HG03457 (cell line): ENCODE measurements around the gene PROCR.
"Not testable (repeated sequence)": the region's sequence is repeated elsewhere in the genome, so short reads cannot be mapped to it uniquely, and the experiment has no call there.

Experiments used
- ATAC-seq: cut with Tn5 transposase; IDR thresholded peaks from one replicate; pipeline ENCODE4 v1.9.1; 2021; ENCODE audit warnings: moderate number of reproducible peaks; ENCODE audit not compliant: unreplicated experiment

The PROCR gene

DNA sequence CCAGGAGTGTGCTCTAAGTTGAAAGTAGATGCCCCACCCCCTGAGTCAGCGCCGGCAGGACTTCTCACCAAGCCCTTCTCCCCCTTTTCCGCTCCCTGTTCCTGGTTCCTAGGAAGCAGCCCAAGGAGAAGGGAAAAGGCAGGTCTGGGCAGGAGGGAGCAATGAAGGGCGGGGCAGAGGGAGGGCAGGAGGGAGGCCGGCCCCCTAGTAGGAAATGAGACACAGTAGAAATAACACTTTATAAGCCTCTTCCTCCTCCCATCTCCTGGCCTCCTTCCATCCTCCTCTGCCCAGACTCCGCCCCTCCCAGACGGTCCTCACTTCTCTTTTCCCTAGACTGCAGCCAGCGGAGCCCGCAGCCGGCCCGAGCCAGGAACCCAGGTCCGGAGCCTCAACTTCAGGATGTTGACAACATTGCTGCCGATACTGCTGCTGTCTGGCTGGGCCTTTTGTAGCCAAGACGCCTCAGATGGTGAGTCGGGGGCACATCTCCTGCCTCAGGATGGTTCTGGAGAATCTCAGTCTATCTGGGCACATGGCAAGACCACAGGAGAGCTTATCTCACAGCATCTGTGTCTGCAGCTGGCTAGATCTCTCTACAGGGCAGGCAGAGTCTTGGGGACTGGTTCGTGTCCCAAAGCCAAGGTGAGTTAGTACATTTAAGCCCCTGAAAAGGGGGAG, at the start of gene PROCR:
Gene PROCR (plus strand): TSS at position 320 of the 681 bp plus-strand sequence. CDS start 83 bp downstream, at position 403.
- no peak for ATAC-seq

DNA sequence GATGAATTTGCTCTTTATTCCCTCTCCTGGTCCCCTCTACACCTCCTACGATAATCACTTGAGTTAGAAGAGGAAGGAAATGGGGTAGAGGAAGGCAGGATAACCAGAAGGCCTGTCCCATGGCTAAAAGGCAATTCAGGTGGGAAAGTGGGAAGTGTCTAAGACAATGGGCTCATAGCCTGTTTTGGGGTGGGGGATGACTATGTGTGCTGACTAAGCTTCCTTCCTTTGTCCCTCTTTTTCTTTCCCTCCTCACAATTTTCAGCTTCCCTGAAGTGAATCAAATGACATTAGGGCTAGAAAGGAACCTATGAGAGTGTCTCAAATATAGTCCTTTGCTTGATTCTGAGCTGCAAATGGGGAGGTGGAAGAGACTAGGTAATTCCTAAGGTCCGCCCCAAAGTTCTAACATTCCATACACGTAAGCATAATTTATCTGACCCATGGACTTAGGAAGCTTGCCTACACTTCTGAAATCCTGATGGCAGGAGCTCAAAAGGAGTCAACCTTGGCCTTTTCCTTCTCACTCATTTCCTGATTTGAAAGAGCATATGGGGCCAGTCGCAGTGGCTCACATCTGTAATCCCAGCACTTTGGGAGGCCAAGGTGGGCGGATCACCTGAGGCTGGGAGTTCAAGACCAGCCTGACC, 49.0 kb upstream of the PROCR start:
- ATAC-seq = no peak

- ATAC-seq = no peak
These were observed 46.1 kb upstream of the PROCR start for GRCh38 chr20:35125753-35126152.

DNA sequence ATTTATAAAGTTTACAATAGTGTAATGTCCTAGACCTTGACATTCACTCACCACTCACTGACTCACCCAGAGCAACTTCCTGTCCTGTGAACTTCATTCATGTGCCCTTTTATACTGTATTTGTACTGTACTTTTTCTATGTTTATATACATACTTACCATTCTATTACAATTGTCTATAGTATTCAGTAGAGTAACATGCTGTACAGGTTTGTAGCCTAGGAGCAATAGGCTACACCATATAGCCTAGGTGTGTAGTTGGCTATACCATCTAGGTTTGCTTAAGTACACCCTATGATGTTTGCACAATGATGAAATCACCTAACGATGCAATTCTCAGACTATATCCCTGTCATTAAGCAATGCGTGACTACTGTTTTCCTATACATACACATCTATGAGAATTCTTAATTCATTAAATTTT, 42.2 kb upstream of the PROCR start:
- no peak for ATAC-seq

- no peak for ATAC-seq
These were observed 39.9 kb upstream of the PROCR start for GRCh38 chr20:35131934-35132333.

- no peak for ATAC-seq
These were observed 38.8 kb upstream of the PROCR start for GRCh38 chr20:35133031-35133430.

DNA sequence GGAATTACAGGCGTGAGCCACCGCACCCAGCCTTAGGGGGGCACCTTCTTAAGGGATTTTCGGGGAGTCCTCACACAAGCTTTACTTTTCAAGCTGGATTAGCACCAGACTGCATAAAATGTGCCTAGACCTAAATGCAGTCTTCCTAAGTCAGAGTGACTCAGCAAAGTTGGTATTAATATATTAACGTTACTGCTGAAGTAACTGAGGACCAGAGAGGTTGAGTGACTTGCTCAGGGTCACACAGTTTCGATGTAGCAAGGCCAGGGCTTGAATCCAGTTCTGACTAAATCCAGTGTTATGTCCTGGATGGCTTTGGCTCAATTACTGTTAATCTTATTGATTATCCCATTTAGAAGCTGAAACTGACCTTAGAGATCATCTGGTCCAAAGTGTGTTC, 38.1 kb upstream of the PROCR start:
- ATAC-seq = no peak

- ATAC-seq = no peak
These were observed 37.4 kb upstream of the PROCR start for GRCh38 chr20:35134472-35134871.

DNA sequence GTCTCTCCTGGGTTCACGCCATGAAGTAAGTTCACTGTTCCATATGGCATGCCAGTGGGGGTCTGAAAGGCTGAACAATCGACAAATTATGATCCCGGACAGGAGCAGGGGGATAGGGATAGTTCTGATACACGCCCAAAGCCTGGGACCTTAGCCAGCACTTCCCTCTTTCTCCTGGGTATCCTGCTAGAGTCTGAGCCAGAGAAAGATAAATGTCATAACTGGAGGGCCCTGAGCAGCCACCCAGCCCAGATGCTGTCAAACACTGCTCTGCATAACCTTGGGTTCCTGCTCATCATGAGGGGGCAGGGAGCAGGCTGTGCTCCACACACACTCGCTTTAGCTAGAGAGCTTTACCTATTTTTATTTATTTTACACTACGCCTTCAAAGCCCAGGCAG, 37.0 kb upstream of the PROCR start:
- ATAC-seq = no peak

- ATAC-seq = no peak
These were observed 35.8 kb upstream of the PROCR start for GRCh38 chr20:35135867-35136586.

- no peak for ATAC-seq
These were observed 27.2 kb upstream of the PROCR start for GRCh38 chr20:35144694-35145093.

GRCh38 chr20:35145141-35145564, 26.7 kb upstream of the PROCR start:
- ATAC-seq = no peak

DNA sequence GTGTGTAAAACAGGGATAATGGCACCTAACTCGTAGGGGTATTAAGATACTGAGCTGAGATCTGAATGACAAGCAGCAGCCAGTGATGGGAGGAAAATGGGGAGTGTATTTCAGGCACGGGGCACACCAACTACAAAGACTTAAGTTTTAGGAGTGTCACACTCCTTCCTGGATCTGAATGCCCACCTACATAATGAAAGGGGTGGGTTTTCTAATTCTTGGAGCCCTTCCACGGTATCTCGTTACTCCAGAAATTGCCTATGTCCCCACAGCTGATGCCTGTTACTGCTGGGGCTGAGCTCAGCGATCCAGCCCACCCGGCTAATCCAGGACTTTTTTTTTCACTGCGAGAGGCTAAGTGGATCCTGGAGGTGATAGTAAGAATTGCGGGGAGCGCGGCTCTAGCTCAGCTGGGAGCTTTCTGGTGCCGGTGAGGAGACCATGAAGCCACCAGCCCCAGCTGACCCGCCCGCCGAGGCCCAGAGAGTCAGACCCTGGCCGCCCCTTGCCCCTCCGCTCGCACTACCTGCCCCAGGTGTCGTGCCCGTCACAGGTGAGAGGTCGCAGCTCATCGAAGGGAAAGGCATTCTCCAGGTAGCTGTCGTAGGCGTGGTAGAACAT, 25.5 kb upstream of the PROCR start:
- no peak for ATAC-seq

DNA sequence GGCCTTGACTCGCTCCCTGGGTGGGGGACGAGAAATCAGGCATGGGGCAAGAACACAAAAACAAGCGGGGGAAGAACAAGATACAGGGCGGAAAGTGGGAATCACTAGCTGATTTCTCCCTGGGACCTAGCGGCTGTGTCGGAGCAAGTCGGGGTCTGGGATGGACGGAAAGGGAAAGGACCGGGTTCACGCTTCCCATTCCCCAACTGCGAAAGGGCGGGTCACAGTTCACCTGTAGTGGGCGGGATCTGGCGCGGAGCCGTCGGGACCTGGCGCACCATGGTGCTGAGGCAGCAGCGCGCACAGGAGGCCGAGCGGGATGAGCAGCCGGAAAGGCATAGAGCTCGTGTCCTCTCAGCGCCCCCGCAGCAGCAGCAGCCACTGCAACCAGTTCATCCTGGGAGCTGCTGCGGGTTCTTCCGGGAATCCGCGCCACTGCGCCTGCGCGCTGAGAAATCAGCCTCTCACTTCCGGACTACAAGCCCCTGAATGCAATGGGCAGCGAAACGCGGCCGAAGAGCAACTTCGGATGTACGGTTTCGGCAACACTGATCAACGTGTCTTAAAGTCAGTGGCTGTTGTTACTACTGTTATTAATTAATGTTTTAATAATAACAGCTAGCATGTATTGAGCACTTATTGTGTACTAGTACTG, 24.8 kb upstream of the PROCR start, which contains the start of gene EDEM2:
Gene EDEM2 (minus strand): TSS at position 417 of the 655 bp plus-strand sequence. CDS start 78 bp downstream, at position 339.
- ATAC-seq = peak; percentile 67

DNA sequence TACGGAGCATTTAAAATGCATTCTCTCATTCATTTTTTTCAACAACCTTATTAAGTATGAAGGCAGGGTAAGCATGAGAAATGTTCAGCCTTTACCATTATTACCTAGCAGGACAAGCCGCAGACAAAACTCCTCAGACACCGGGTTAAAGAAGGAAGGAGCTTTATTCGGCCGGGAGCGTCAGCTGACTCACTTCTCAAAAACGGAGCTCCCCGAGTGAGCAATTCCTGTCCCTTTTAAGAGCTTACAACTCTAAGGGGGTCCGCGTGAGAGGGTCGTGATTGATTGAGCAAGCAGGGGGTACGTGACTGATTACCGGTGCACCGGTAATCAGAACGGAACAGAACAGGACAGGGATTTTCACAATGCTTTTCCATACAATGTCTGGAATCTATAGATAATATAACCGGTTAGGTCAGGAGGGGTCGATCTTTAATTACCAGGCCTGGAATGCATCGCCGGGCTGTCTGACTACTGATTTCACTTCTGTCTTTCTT, 24.2 kb upstream of the PROCR start:
- ATAC-seq = peak; percentile 6

GRCh38 chr20:35150846-35151579, 20.9 kb upstream of the PROCR start:
- ATAC-seq = no peak

DNA sequence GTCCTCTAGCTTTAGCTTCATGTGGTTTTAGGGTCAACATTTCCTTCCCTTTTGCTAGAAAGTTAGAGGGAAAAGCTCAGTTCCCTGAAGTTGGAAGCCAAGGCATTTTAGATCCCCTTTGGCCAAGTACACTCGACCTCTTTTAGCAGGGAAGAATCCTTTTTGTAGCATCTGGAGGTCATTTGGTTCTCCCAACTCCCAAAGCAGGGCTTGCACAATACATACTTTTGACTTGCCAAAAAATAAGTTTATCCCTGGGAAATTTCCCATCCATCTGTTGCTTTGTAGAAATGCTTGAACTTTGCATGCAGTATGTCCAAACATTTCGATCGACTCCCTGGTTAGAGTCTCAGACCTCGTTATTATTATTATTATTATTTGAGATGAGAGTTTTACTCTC, 20.1 kb upstream of the PROCR start:
- ATAC-seq = no peak

DNA sequence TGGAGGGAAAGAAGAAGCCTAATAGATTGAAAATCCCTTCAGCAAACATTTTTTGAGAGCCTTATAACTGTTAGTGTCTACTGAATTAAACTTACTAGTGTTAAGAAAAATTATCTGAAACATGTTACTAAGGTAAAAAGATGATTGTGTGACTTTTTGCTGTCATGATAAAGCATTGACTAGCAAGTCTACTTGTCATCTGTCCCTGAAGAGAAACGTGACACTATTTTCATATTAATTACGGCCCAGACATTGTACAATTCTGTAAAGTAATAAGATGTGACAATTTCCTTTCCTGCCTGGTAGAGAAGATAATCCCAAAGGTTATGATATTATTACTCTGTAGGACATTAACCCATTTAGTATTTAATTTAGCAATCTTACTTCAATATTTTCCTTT, 15.9 kb upstream of the PROCR start:
- no peak for ATAC-seq

GRCh38 chr20:35156978-35157377, 14.9 kb upstream of the PROCR start:
- ATAC-seq = no peak

DNA sequence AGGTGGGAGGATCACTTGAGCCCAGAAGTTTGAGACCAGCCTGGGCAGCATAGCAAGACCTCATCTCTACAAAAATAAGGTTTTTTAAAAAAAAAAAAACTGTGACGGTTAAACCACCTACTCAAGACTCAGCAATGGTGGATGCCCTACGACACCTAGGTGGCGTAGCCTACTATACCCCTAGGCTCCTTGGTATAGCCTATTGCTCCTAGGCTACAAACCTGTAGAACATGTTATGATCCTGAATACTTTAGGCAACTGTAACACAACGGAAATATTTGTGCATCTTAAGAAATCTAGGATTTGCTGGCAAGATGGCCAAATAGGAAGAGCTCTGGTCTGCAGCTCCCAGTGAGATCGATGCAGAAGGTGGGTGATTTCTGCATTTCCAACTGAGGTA, 11.5 kb upstream of the PROCR start:
- not testable (repeated sequence) for ATAC-seq
